Thoracic aorta (tissue), 2 donors: ENCODE measurements around the gene CCNB3. TPM values are rescaled to one million over a fixed set of nuclear protein-coding genes. Genes with fewer than 3 reads are reported as not detected.
"Not testable (repeated sequence)": the region's sequence is repeated elsewhere in the genome, so short reads cannot be mapped to it uniquely, and the experiment has no call there.

Source experiments
- ATAC-seq: fragments of 150-250 bp; one replicate; pipeline ENCODE4 v1.8.0; 2017; ENCODE audit warnings: low read depth; ENCODE audit not compliant: insufficient number of reproducible peaks, low FRiP score
- DNase-seq: peaks from one replicate; pipeline ENCODE4 v3.0.0-alpha.2; 2020; ENCODE audit warnings: low spot score
- H3K27ac ChIP-seq, 2 donors: fragments of 200-600 bp; sonication (generic); 1 replicate in 1 of 2; 2 replicates in 1 of 2; pipeline ENCODE4 v1.5.1; 2016; ENCODE audit warnings: mild to moderate bottlenecking in 2 of 2, moderate library complexity in 2 of 2
- H3K27me3 ChIP-seq: fragments of 200-600 bp; sonication (generic); replicated peaks from 2 replicates; pipeline ENCODE4 v1.6.0; 2016; ENCODE audit warnings: mild to moderate bottlenecking; ENCODE audit not compliant: insufficient read depth
- H3K36me3 ChIP-seq: fragments of 200-600 bp; sonication (generic); one replicate; pipeline ENCODE4 v1.5.1; 2016
- H3K4me1 ChIP-seq, 2 donors: fragments of 200-600 bp; sonication (generic); 1 replicate in 1 of 2; 2 replicates in 1 of 2; pipeline versions ENCODE4 v1.5.1 to v1.6.0; 2016; ENCODE audit warnings: low read depth in 2 of 2, mild to moderate bottlenecking in 1 of 2; ENCODE audit not compliant: control insufficient read depth in 1 of 2
- H3K4me3 ChIP-seq: fragments of 200-600 bp; sonication (generic); 2 replicates; pipeline ENCODE4 v1.5.1; 2016; ENCODE audit warnings: mild to moderate bottlenecking
- H3K9me3 ChIP-seq: fragments of 200-600 bp; sonication (generic); 2 replicates; pipeline ENCODE4 v1.5.1; 2016
- total RNA-seq, 2 donors: library from RNA; depleted of rRNA; stranded (reverse); fragments of >200 nt; gene quantifications; one replicate each; pipeline versions ENCODE4 v1.1.0 to v1.2.3, GENCODE V29; 2016
- TF ChIP-seq, protein P1 (sequence below): fragments of 200-600 bp; sonication (generic); IDR thresholded peaks from one replicate; pipeline ENCODE4 v1.5.1; 2019; ENCODE audit warnings: antibody characterized with exemption

Gene CCNB3
- total RNA-seq, 2 donors from 2014 or later, result 0.21 TPM; not detected in 1

DNA sequence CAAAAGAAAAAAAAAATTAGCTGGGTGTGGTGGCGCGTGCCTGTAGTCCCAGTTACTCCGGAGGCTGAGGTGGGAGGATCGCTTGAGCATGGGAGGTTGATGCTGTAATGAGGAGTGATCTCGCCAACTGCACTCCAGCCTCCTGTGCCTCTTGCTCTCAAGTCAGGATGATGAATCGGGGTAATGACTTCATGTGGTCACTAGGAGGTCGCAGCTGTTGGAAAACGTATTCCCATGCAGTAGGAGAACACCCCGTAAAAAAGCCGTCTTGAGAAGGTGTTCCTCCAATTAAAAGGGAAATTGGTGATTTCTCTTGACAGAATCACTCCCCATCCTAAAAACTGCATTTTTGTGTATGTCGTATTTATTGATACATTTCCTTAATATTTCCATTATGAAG, 2.2 kb downstream of the CCNB3 start:
- Histone ChIP-seq H3K4me1 (no peaks in the 10 kb centered on the region), H3K9me3 (no peaks in the 10 kb centered on the region), H3K27ac (no peak overlapping the region), H3K4me3 (no peak overlapping the region), H3K36me3 (no peaks in the 10 kb centered on the region), H3K27me3 (no peaks in the 10 kb centered on the region)
- TF ChIP-seq, protein P1, sequence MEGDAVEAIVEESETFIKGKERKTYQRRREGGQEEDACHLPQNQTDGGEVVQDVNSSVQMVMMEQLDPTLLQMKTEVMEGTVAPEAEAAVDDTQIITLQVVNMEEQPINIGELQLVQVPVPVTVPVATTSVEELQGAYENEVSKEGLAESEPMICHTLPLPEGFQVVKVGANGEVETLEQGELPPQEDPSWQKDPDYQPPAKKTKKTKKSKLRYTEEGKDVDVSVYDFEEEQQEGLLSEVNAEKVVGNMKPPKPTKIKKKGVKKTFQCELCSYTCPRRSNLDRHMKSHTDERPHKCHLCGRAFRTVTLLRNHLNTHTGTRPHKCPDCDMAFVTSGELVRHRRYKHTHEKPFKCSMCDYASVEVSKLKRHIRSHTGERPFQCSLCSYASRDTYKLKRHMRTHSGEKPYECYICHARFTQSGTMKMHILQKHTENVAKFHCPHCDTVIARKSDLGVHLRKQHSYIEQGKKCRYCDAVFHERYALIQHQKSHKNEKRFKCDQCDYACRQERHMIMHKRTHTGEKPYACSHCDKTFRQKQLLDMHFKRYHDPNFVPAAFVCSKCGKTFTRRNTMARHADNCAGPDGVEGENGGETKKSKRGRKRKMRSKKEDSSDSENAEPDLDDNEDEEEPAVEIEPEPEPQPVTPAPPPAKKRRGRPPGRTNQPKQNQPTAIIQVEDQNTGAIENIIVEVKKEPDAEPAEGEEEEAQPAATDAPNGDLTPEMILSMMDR, result no peak
- no peak for ATAC-seq
- DNase-seq, result no peak

DNA sequence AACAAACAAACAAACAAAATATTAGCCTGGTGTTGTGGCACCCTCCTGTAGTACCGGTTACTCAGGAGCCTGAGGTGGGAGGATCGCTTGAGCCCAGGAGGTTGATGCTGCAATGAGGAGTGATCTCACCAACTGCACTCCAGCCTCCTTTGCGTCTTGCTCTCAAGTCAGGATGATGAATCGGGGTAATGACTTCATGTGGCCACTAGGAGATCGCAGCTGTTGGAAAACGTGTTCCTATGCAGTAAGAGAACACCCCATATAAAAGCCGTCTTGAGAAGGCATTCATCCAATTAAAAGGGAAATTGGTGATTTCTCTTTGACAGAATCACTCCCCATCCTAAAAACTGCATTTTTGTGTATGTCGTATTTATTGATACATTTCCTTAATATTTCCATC, 6.9 kb downstream of the CCNB3 start:
- ATAC-seq (no peak), DNase-seq (no peak)
- no peaks in the 10 kb centered on the region for H3K9me3 ChIP-seq
- H3K36me3 ChIP-seq, result no peaks in the 10 kb centered on the region
- no peaks in the 10 kb centered on the region for H3K4me1 ChIP-seq
- TF ChIP-seq, protein P1, result no peak
- no peaks in the 10 kb centered on the region for H3K27me3 ChIP-seq
- no peak overlapping the region for H3K4me3 ChIP-seq
- no peak overlapping the region for H3K27ac ChIP-seq

DNA sequence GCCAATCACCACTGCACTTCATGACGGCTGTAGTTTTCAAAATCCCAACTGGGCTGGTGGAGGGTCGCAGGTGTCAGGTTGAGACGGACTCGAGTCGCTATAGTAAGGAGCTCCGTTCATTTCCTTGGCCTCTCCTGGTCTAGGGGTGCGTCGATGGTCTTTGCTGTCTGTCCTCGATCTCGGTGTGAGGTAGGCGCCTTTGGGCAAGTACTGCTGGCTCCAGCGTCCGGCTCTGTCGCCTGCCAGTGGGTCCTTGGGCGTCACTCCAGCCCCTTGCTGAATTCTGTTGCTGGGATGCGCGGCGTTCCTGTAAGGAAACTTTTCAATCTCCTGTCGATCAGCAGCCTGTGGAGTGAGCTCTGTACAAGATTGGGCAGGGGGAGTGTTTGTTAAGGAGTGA, 76.7 kb downstream of the CCNB3 start:
- no peaks in the 10 kb centered on the region for H3K27me3 ChIP-seq
- no peak for DNase-seq

DNA sequence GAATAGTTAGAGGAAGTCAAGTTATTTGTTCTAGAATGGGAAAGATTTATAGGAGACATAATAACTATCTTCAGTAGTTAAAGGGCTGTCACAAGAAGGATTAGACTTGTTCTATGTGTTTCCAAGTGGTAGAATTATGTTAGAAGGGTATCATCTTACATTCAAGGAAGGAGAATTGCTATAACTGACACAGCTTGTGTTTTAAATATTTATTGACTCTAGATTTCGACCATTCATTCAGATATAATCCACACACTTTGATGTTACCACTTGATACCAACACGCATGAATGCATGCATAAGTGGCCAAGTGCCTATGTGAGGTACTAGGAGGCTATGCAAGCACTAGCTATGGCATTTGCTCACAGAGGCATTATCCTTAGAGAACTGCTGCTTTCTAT, 122.7 kb downstream of the CCNB3 start:
- no peak overlapping the region for H3K4me3 ChIP-seq
- no peaks in the 10 kb centered on the region for H3K4me1 ChIP-seq
- H3K27me3 ChIP-seq, result no peaks in the 10 kb centered on the region
- TF ChIP-seq, protein P1, result no peak
- no peak overlapping the region for H3K27ac ChIP-seq
- no peaks in the 10 kb centered on the region for H3K9me3 ChIP-seq
- ATAC-seq (no peak), DNase-seq (no peak)
- H3K36me3 ChIP-seq, result no peaks in the 10 kb centered on the region

More for the DNA sequence above, 76.7 kb downstream of the CCNB3 start:
- no peak overlapping the region for H3K27ac ChIP-seq
- no peak overlapping the region for H3K4me3 ChIP-seq
- TF ChIP-seq, protein P1, result no peak
- no peaks in the 10 kb centered on the region for H3K9me3 ChIP-seq
- H3K4me1 ChIP-seq, result no peaks in the 10 kb centered on the region
- H3K36me3 ChIP-seq, result no peaks in the 10 kb centered on the region
- no peak for ATAC-seq

DNA sequence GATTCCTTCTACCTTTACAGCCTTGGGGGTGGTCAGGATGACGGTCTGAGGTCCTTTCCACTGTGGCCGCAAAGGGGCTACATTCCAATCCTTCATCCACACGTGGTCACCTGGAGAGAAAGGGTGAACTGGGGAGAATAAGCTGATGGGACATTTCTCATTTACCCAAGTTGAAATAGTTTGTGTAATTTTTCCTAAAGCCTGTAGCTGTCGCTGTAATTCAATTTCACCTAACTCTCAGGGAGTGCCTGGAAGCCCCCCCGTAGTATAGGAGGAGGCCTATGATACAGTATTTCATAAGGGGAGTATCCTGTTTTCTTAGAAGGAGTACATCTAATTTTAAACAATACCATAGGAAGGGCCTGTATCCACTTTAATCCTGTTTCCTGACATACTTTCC, 128.1 kb downstream of the CCNB3 start:
- not testable (repeated sequence) for H3K4me3 ChIP-seq, H3K36me3 ChIP-seq, H3K4me1 ChIP-seq, DNase-seq, H3K27ac ChIP-seq, ATAC-seq, H3K9me3 ChIP-seq, H3K27me3 ChIP-seq

DNA sequence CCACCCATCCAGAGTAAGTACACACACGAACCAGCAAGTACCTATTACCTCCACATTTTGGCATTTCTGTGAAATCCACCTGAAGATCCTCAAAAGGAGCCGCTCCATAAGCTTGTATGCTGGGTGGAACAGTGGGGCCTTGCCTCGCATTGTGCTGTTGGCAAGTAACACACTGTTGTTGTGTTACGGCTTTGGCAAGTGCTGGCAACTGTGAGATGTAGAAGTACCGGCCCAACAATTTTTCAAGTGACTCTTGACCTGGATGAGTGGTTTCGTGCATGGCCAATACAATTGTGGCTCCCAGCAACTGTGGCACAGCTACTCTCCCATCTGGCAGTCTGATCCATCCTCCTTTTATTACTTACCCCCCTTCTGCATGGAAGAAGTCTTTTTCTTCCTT, 128.7 kb downstream of the CCNB3 start:
- Histone ChIP-seq H3K27me3 (no peaks in the 10 kb centered on the region), H3K4me3 (no peak overlapping the region), H3K27ac (no peak overlapping the region), H3K36me3 (no peaks in the 10 kb centered on the region), H3K9me3 (no peaks in the 10 kb centered on the region), H3K4me1 (no peaks in the 10 kb centered on the region)
- ATAC-seq (no peak), DNase-seq (no peak)
- TF ChIP-seq, protein P1, result no peak
